Large intestine (tissue), 3 donors: ENCODE results near the gene FAM193A. TPM values are rescaled to one million over a fixed set of nuclear protein-coding genes. Genes with fewer than 3 reads are reported as not detected.

Source experiments
- DNase-seq, 2 donors: peaks; one replicate each; pipeline versions ENCODE4 v3.0.0 to v3.0.0-alpha.2; 2013
- H3K27ac ChIP-seq: one replicate; pipeline ENCODE4 v1.5.1; 2013; ENCODE audit warnings: low read length
- H3K27me3 ChIP-seq: 2 replicates; pipeline ENCODE4 v1.6.1; 2013; ENCODE audit warnings: low read length; ENCODE audit not compliant: control insufficient read depth, insufficient read depth
- H3K36me3 ChIP-seq: 2 replicates; pipeline ENCODE4 v1.6.1; 2013; ENCODE audit warnings: low read length; ENCODE audit not compliant: control insufficient read depth, insufficient read depth
- H3K4me1 ChIP-seq: one replicate; pipeline ENCODE4 v1.6.1; 2013; ENCODE audit warnings: low read length; ENCODE audit not compliant: control insufficient read depth, insufficient read depth
- H3K4me3 ChIP-seq: one replicate; pipeline ENCODE4 v1.5.1; 2013; ENCODE audit warnings: low read length
- H3K9me3 ChIP-seq: one replicate; pipeline ENCODE4 v1.6.1; 2013; ENCODE audit warnings: mild to moderate bottlenecking, low read depth, low read length, moderate library complexity; ENCODE audit not compliant: control insufficient read depth
- WGBS: methylation state at CpG from one replicate; pipeline ENCODE4 v1.1.5; 2013; ENCODE audit warnings: low lambda C conversion rate; ENCODE audit not compliant: insufficient coverage; 5-methylcytosine and 5-hydroxymethylcytosine counted together
- polyA plus RNA-seq: library from polyadenylated mRNA; unstranded; fragments of 120-200 nt; gene quantifications from one replicate; pipeline ENCODE4 v1.2.1, GENCODE V29; 2013

Gene FAM193A
- polyA plus RNA-seq, 1 donor, result 20.4 TPM

- Histone ChIP-seq H3K27ac (no peak overlapping the region), H3K4me3 (no peak overlapping the region), H3K27me3 (no peaks in the 10 kb centered on the region), H3K4me1 (no peaks in the 10 kb centered on the region), H3K36me3 (peaks cover 10% of the 10 kb centered on the region), H3K9me3 (peaks cover 2% of the 10 kb centered on the region)
- WGBS, result no CpG with 5 or more reads among the region's 7 CpGs
- DNase-seq, result no peak
Observed at GRCh38 chr4:2574009-2574408, 37.6 kb downstream of the FAM193A start.

- H3K27me3 ChIP-seq, result no peaks in the 10 kb centered on the region
- peaks cover 10% of the 10 kb centered on the region for H3K36me3 ChIP-seq
- 100% methylated on average over 2 of the region's 9 CpGs for WGBS
- H3K4me1 ChIP-seq, result no peaks in the 10 kb centered on the region
- no peak overlapping the region for H3K27ac ChIP-seq
- H3K4me3 ChIP-seq, result no peak overlapping the region
- peaks cover 6% of the 10 kb centered on the region for H3K9me3 ChIP-seq
- DNase-seq, result no peak
Observed at GRCh38 chr4:2574863-2575262, 38.4 kb downstream of the FAM193A start.

GRCh38 chr4:2576290-2576689 lies 39.8 kb downstream of the FAM193A start:
- DNase-seq, result no peak
- no peak overlapping the region for H3K4me3 ChIP-seq
- no peak overlapping the region for H3K27ac ChIP-seq
- peaks cover 10% of the 10 kb centered on the region for H3K36me3 ChIP-seq
- WGBS, result no CpG with 5 or more reads among the region's 4 CpGs
- no peaks in the 10 kb centered on the region for H3K4me1 ChIP-seq
- H3K9me3 ChIP-seq, result peaks cover 6% of the 10 kb centered on the region
- H3K27me3 ChIP-seq, result no peaks in the 10 kb centered on the region

- 92% methylated on average over 3 of the region's 4 CpGs for WGBS
- Histone ChIP-seq H3K4me1 (peaks cover under 1% of the 10 kb centered on the region), H3K9me3 (peaks cover 6% of the 10 kb centered on the region), H3K36me3 (peaks cover 10% of the 10 kb centered on the region), H3K4me3 (no peak overlapping the region), H3K27ac (no peak overlapping the region), H3K27me3 (no peaks in the 10 kb centered on the region)
- no peak for DNase-seq
Observed at GRCh38 chr4:2578106-2578505, 41.7 kb downstream of the FAM193A start.

GRCh38 chr4:2579910-2580309 lies 43.5 kb downstream of the FAM193A start:
- Histone ChIP-seq H3K27me3 (no peaks in the 10 kb centered on the region), H3K4me3 (no peak overlapping the region), H3K4me1 (peaks cover 4% of the 10 kb centered on the region), H3K36me3 (peaks cover 9% of the 10 kb centered on the region), H3K27ac (no peak overlapping the region), H3K9me3 (peaks cover 6% of the 10 kb centered on the region)
- no peak for DNase-seq
- WGBS, result no CpG with 5 or more reads among the region's 5 CpGs

- no peak overlapping the region for H3K27ac ChIP-seq
- H3K27me3 ChIP-seq, result no peaks in the 10 kb centered on the region
- DNase-seq, result no peak
- peaks cover 4% of the 10 kb centered on the region for H3K4me1 ChIP-seq
- no peak overlapping the region for H3K4me3 ChIP-seq
- H3K9me3 ChIP-seq, result peaks cover 6% of the 10 kb centered on the region
- no CpG with 5 or more reads among the region's 4 CpGs for WGBS
- peaks cover 3% of the 10 kb centered on the region for H3K36me3 ChIP-seq
Observed at GRCh38 chr4:2583092-2583491, 46.6 kb downstream of the FAM193A start.

GRCh38 chr4:2583517-2583916 lies 47.1 kb downstream of the FAM193A start:
- peaks cover 4% of the 10 kb centered on the region for H3K4me1 ChIP-seq
- DNase-seq, result no peak
- no peak overlapping the region for H3K4me3 ChIP-seq
- WGBS, result no CpG with 5 or more reads among the region's 4 CpGs
- H3K27me3 ChIP-seq, result no peaks in the 10 kb centered on the region
- peaks cover 6% of the 10 kb centered on the region for H3K9me3 ChIP-seq
- peaks cover 3% of the 10 kb centered on the region for H3K36me3 ChIP-seq
- no peak overlapping the region for H3K27ac ChIP-seq

GRCh38 chr4:2586502-2586901 lies 50.1 kb downstream of the FAM193A start:
- Histone ChIP-seq H3K27ac (no peak overlapping the region), H3K27me3 (no peaks in the 10 kb centered on the region), H3K4me1 (peaks cover 4% of the 10 kb centered on the region), H3K9me3 (no peaks in the 10 kb centered on the region), H3K4me3 (no peak overlapping the region), H3K36me3 (no peaks in the 10 kb centered on the region)
- DNase-seq, result no peak
- WGBS, result no CpG with 5 or more reads among the region's 5 CpGs

- Histone ChIP-seq H3K4me3 (no peak overlapping the region), H3K27me3 (no peaks in the 10 kb centered on the region), H3K4me1 (peaks cover 4% of the 10 kb centered on the region), H3K9me3 (no peaks in the 10 kb centered on the region), H3K27ac (no peak overlapping the region), H3K36me3 (no peaks in the 10 kb centered on the region)
- WGBS, result 40% methylated on average over 1 of the region's 8 CpGs
- DNase-seq, result no peak
Observed at GRCh38 chr4:2587213-2587823, 50.9 kb downstream of the FAM193A start.

- H3K27me3 ChIP-seq, result no peaks in the 10 kb centered on the region
- no peak overlapping the region for H3K27ac ChIP-seq
- peaks cover 3% of the 10 kb centered on the region for H3K4me1 ChIP-seq
- no peaks in the 10 kb centered on the region for H3K9me3 ChIP-seq
- no peaks in the 10 kb centered on the region for H3K36me3 ChIP-seq
- no peak for DNase-seq
- H3K4me3 ChIP-seq, result no peak overlapping the region
- WGBS, result 80% methylated on average over 1 of the region's 3 CpGs
Observed at GRCh38 chr4:2588259-2588658, 51.8 kb downstream of the FAM193A start.

GRCh38 chr4:2591189-2591588 lies 54.7 kb downstream of the FAM193A start:
- Histone ChIP-seq H3K9me3 (no peaks in the 10 kb centered on the region), H3K4me3 (no peak overlapping the region), H3K36me3 (peaks cover under 1% of the 10 kb centered on the region), H3K27ac (no peak overlapping the region), H3K27me3 (no peaks in the 10 kb centered on the region), H3K4me1 (no peaks in the 10 kb centered on the region)
- no CpG with 5 or more reads among the region's 8 CpGs for WGBS
- no peak for DNase-seq
